Stimulated activated naive CD8-positive, alpha-beta T cell treated with anti-CD3 and anti-CD28 coated beads, Interleukin-15, amount 100 ng/mL, for 72 hours (primary cell): ENCODE measurements around the gene IGFLR1.

ENCODE experiments used
- ATAC-seq: fragments of 150-1000 bp; cut with Tn5 transposase; 2 replicates; pipeline ENCODE4 v1.10.0; 2021; ENCODE audit warnings: mild to moderate bottlenecking, moderate library complexity
- DNase-seq, 2 donors: peaks; one replicate each; pipeline ENCODE4 v3.0.0; 2021 to 2022
- H3K27ac Mint-ChIP-seq, 2 donors: one replicate each; pipeline ENCODE4 v1.8.0; 2022; ENCODE audit warnings: mild to moderate bottlenecking in 2 of 2, mixed read lengths in 2 of 2, moderate library complexity in 2 of 2
- H3K27me3 Mint-ChIP-seq: one replicate; pipeline ENCODE4 v1.8.0; 2022; ENCODE audit warnings: mixed read lengths
- H3K4me1 Mint-ChIP-seq: one replicate; pipeline ENCODE4 v1.8.0; 2022; ENCODE audit warnings: mild to moderate bottlenecking, mixed read lengths
- H3K4me3 Mint-ChIP-seq, 2 donors: one replicate each; pipeline ENCODE4 v1.8.0; 2022; ENCODE audit warnings: mild to moderate bottlenecking in 2 of 2, mixed read lengths in 2 of 2, moderate library complexity in 1 of 2
- H3K9me3 Mint-ChIP-seq, 2 donors: one replicate each; pipeline ENCODE4 v1.8.0; 2022; ENCODE audit warnings: mixed read lengths in 2 of 2

Gene IGFLR1

DNA sequence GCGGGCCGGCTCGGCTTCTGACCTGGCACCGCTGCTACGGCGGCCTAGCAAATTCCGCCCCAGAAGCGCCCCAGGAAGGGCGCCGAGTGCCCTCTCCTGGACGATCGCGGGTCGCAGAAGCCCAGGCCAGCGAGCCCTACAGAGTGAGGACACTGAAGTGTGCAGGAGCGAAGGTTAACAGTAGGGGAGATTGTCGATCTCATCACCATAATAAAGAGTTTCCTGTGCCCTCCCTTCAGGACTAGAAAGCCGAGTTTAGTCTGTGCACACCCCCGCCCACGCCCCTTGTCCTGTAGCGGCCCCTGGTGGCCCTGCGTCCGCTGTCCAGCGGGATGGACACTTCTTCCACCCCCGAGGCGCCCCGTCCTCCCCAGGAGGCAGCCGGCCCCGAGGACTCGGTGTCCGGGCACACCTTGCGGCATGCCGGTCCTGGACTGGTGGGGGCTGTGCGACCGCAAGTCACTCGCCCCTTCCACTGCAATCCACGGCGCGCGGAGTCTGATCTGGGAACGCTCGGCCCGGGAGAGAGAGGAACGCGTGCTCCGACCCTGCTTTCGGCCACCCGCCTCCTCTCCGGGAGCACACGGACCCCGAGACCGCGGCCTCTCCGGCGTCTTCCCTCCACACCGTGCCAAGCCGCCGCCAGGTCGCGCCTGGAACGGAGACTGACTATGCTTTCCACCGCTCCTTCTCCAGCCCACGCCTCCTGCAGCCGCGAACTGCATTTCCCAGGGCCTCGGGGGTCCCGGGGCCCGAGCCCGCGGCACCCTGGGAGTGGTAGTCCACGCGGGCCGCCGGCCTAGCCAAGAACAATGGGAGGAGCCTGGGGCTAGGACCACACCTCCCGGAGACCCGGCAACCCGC lies 25.2 kb downstream of the IGFLR1 start:
- H3K4me3 Mint-ChIP-seq: peak overlapping the region; percentile 88 to 93
- H3K27ac Mint-ChIP-seq: peak overlapping the region; percentile 94 to 95
- no peaks in the 10 kb centered on the region for H3K27me3 Mint-ChIP-seq
- H3K4me1 Mint-ChIP-seq: peaks cover 59% of the 10 kb centered on the region
- ATAC-seq (peak; percentile 68), DNase-seq (peak; percentile 98)
- no peaks in the 10 kb centered on the region for H3K9me3 Mint-ChIP-seq

DNA sequence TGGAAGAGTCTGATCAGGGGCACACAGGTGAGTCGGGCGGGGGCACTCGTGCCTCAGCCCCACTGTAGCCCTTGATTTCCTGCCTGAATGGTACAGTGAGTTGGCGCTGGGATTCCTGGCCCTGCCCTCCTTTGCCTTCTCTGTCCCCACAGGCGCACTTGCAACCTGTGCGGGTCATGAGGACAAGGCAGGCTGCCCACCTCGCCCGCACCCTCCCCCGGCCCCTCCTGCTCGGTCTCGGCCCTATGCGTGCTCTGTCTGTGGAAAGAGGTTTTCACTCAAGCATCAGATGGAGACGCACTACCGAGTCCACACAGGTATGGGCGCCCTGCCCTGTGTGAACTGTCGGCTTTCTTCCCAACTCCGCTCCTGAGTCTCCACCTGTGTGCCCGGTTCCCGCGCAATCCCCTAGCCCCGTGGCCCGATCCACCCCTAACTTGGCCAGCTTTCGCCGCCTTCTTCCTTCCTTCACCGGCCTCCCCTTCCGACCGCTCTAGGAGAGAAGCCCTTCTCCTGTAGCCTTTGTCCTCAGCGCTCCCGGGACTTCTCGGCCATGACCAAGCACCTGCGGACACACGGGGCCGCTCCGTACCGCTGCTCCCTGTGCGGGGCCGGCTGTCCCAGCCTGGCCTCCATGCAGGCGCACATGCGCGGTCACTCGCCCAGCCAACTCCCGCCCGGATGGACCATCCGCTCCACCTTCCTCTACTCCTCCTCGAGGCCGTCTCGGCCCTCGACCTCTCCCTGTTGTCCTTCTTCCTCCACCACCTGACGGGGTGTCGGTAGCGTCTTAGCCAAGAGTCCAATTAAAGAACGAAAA lies 26.1 kb downstream of the IGFLR1 start:
- H3K4me3 Mint-ChIP-seq: peak overlapping the region; percentile 88 to 93
- DNase-seq (peak; percentile 25 to 53), ATAC-seq (no peak)
- H3K9me3 Mint-ChIP-seq: no peaks in the 10 kb centered on the region
- H3K4me1 Mint-ChIP-seq: peaks cover 59% of the 10 kb centered on the region
- peak overlapping the region; percentile 94 to 95 for H3K27ac Mint-ChIP-seq
- no peaks in the 10 kb centered on the region for H3K27me3 Mint-ChIP-seq

DNA sequence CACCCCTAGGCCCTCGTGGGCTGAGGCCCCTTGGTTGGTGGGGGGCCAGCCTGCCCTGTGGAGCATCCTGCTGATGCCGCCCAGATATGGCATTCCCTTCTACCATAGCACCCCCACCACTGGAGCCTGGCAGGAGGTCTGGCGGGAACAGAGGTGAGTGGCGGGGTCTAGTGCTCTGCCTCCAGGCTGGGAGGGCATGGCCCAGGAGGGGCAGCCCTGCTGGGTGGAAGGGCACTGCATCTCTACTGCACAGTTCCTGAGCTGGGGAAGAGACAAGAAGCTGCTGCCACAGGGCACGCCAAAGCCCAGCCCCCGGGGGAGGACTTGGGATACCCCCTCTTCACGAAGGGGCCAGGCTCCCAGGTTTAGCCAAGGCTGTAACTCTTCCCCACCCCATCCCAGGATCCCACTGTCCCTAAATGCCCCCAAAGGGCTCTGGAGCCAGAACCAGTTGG lies 26.9 kb downstream of the IGFLR1 start:
- Mint-ChIP-seq H3K27ac (peak overlapping the region; percentile 94 to 95), H3K4me3 (peak overlapping the region; percentile 88 to 93), H3K27me3 (no peaks in the 10 kb centered on the region), H3K4me1 (peaks cover 59% of the 10 kb centered on the region), H3K9me3 (no peaks in the 10 kb centered on the region)
- DNase-seq: peak in 1 of 2 donors; percentile 36
- no peak for ATAC-seq

DNA sequence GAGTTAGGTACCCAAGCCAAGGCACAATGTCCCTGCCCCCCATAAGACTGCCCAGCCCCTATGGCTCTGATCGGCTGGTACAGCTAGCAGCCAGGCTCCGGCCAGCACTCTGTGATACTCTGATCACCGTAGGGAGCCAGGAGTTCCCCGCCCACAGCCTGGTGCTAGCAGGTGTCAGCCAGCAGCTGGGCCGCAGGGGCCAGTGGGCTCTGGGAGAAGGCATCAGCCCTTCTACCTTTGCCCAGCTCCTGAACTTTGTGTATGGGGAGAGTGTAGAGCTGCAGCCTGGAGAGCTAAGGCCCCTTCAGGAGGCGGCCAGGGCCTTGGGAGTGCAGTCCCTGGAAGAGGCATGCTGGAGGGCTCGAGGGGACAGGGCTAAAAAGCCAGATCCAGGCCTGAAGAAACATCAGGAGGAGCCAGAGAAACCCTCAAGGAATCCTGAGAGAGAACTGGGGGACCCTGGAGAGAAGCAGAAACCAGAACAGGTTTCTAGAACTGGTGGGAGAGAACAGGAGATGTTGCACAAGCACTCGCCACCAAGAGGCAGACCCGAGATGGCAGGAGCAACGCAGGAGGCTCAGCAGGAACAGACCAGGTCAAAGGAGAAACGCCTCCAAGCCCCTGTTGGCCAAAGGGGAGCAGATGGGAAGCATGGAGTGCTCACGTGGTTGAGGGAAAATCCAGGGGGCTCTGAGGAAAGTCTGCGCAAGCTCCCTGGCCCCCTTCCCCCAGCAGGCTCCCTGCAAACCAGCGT lies 27.5 kb downstream of the IGFLR1 start:
- Mint-ChIP-seq H3K27me3 (no peaks in the 10 kb centered on the region), H3K27ac (peak overlapping the region; percentile 98 to 99), H3K4me3 (peak overlapping the region; percentile 88 to 93), H3K4me1 (peaks cover 60% of the 10 kb centered on the region), H3K9me3 (no peaks in the 10 kb centered on the region)
- no peak for ATAC-seq
- peak in 1 of 2 donors; percentile 57 for DNase-seq

DNA sequence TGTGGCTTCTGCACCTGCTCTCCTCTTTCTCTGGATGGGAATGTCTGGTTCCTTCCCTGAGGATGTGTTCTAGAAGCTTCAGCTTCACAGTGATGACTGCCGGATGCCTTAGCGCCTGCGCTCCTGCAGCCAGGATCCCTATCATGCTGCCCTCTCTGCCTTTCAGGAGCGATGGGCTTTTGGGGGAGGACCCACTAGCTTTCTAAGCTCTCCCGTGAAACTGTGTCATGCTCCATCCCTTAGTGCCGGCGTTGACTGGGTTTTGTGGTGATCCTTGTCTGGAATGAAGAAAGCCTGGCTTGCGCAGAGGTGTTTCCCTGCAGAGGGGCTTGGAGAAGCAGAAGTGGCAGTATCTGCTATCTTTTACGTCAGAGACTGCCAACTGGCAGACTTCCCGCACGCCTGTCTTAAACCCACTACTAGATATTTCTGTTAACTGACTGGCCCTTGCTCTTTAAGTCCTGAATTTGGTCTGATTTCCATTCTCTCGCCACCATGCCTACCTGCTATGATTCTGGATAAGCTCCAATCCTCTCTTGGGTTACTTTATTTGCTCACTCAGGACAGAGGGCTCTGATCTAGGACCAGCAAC lies 28.3 kb downstream of the IGFLR1 start:
- Mint-ChIP-seq H3K9me3 (no peaks in the 10 kb centered on the region), H3K27ac (peak overlapping the region; percentile 98 to 99), H3K4me1 (peaks cover 60% of the 10 kb centered on the region), H3K27me3 (no peaks in the 10 kb centered on the region), H3K4me3 (peak overlapping the region; percentile 88 to 93)
- DNase-seq: no peak
- no peak for ATAC-seq

DNA sequence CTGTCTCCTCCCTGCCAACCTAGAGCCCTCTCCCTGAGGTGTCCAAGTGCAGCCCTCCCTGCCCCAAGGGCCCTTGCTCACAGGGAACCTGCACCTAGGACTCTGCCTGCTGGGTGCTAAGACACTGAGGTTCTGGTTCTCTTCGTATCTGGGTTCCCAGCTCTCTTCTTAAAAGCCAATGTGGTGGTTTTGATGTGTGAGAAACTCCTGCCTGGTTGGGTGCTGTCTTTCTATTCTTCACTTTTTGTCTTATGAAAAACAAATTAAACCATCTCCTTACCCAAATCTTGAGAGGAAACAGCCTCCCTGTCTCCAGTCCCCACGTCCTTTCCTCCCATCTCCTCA lies 28.8 kb downstream of the IGFLR1 start:
- H3K4me1 Mint-ChIP-seq: peaks cover 62% of the 10 kb centered on the region
- H3K4me3 Mint-ChIP-seq: peak overlapping the region; percentile 88 to 93
- no peaks in the 10 kb centered on the region for H3K27me3 Mint-ChIP-seq
- peak overlapping the region; percentile 98 to 99 for H3K27ac Mint-ChIP-seq
- DNase-seq (no peak), ATAC-seq (no peak)
- no peaks in the 10 kb centered on the region for H3K9me3 Mint-ChIP-seq

DNA sequence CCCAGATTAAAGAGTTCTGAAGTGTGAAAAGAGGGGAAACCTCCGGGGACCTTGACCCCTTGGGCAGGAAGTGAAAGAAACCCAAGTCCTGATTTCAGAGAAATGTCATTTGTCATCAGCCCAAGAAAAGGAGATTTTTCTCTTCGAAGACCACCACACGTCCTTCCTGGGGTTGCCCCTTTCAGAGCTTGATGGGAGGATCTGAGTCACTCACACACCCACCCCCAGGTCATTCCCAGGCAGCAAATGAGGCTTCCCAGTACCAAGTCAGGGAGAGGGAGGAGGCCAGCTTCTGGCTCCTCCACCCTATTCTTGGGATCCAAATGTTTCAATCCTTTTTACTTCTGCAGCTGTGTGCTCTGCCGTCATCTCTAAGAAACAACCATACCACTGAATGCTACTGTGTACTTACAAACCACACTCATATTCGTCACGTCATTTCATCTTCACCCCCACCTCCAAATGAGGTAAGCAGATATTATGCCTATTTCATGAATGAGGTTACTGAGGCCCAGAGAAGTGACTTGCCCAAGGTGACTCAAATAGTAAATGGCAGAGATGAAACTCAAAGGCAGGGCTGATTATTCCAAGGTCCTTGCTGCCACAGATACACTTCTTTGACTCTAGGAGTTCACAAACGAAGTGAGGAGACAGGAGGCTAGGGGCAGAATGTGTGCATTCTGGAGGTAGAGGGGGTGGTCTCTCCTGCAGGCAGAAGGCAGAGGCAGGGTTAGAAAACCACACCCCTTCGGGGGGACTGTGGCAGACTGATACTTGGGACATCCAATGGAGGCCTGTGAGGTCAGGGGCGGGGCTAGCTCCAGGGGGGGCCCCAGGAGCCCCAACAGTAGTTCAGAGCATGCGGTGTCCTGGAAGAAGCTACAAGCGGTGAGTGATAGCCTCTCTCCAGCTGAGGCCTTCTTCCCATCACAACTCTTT lies 29.4 kb downstream of the IGFLR1 start:
- ATAC-seq (peak; percentile 54), DNase-seq (peak; percentile 82 to 92)
- Mint-ChIP-seq H3K4me1 (peaks cover 66% of the 10 kb centered on the region), H3K27ac (peak overlapping the region; percentile 98 to 99), H3K9me3 (no peaks in the 10 kb centered on the region), H3K4me3 (peak overlapping the region; percentile 88 to 93), H3K27me3 (no peaks in the 10 kb centered on the region)

DNA sequence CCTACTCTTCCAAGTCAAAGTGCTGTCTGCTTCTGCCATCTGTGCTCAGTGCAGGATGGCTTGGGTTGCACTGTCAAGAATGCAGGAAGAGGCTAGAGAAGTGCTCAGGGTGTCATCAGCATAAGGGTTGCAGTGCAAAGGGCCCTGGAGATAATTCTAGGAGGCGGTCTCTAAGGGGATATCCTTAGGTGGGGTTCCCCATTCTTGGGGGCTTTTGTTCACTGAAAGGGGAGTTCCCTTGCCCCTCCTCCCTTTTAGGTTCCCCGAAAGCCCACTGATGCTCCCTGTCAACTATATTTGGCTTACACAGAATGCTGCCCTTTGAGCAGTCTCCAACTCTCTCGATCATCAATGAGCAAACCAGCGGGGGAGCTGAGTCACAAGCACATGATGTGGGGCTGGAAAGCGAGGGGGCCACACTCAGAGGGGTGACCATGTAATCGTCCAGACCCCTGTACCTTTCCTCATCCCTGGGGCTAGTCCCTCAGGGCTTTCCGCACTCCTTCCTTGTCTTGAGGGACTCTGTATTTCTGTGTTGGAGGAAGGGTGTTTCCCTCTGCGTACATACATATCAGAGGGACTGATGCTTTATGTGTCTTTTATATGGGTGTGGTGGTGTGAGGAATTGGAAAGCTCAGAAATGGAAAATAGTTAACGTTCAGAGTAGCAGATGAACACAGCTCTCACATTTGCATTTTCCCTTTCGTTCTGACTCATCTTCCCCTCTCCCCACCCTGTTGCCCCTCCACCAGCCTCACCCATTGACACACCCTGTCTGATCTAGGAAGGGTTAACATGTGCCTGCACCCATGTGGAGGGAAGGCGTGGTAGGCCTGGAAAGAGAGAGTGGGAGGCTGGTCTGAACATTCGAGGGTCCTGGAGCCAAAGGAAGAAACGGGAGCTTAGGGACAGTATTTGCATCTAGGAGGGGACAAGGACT lies 31.2 kb downstream of the IGFLR1 start:
- Mint-ChIP-seq H3K9me3 (no peaks in the 10 kb centered on the region), H3K27ac (peak overlapping the region; percentile 98 to 99), H3K4me3 (peak overlapping the region; percentile 70 to 75), H3K4me1 (peaks cover 66% of the 10 kb centered on the region), H3K27me3 (no peaks in the 10 kb centered on the region)
- DNase-seq (peak; percentile 84 to 91), ATAC-seq (peak; percentile 71)

DNA sequence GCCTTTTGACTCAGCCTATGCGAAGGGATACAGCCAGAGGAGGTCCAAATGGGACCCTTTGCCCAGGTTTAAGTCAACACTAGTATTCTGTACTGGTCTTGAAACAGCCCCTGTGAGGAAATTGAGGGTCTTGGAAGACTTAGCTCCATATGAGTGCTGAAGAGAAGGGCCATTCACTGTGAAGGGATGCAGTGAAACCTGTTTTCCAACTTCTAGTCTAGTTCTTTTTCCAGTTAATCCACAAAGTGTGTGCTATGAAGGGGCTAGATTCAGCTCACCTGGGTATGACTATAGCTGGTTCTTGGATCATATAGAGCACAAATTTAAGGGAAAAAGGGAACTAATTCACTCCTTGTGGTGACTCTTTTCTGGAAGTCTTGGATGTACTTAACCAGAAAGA lies 33.9 kb downstream of the IGFLR1 start:
- Mint-ChIP-seq H3K27ac (no peak overlapping the region), H3K4me1 (peaks cover 57% of the 10 kb centered on the region), H3K4me3 (no peak overlapping the region), H3K27me3 (peaks cover 6% of the 10 kb centered on the region), H3K9me3 (no peaks in the 10 kb centered on the region)
- ATAC-seq (no peak), DNase-seq (no peak)

DNA sequence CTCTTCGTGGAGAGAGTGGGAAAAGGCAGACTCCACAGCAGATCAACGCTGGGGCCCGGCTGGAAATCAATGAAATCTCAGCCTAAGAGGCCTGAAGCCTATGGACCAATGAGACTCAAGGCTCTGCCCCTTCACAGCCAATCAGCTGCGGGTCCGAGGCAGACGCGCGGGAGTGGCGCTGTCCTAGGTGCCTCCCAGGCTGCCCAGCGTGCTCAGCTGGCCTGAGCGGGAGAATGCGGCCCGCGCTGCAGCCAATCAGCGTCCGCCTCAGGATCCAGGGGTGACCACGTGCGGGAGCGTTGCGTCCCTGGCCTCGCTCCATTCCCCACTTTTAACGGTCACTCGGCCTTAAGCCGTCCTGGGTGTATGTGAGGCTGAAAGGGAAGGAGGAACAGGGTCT lies 38.0 kb downstream of the IGFLR1 start, which contains the start of gene ZBTB32:
TSS of gene ZBTB32 (plus strand) at position 341 of the 400 bp plus-strand sequence. CDS start 10,069 bp downstream, outside the sequence.
- peaks cover 0 to 3% of the 10 kb centered on the region in 2 donors for H3K9me3 Mint-ChIP-seq
- DNase-seq (no peak), ATAC-seq (no peak)
- H3K4me1 Mint-ChIP-seq: peaks cover 43% of the 10 kb centered on the region
- peaks cover 6% of the 10 kb centered on the region for H3K27me3 Mint-ChIP-seq
- no peak within 1 kb of the TSS for H3K27ac Mint-ChIP-seq
- H3K4me3 Mint-ChIP-seq: no peak within 1 kb of the TSS

DNA sequence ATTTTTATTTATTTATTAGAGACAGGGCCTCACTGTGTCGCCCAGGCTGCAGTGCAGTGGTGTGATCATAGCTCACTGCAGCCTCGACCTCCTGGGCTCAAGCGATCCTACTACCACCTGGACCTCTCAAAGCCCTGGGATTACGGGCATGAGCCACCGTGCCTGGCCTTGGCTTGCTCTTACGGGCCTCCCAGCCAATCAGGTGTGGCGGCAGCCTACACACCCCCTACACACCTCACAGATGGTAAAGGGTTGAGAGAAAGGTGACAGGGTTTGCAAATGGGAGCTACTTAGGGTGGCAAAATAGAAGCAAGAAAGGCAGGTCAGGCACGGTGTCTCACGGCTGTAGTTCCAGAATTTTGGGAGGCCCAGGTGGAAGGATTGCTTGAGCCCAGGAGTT lies 38.9 kb downstream of the IGFLR1 start:
- peaks cover 6% of the 10 kb centered on the region for H3K27me3 Mint-ChIP-seq

DNA sequence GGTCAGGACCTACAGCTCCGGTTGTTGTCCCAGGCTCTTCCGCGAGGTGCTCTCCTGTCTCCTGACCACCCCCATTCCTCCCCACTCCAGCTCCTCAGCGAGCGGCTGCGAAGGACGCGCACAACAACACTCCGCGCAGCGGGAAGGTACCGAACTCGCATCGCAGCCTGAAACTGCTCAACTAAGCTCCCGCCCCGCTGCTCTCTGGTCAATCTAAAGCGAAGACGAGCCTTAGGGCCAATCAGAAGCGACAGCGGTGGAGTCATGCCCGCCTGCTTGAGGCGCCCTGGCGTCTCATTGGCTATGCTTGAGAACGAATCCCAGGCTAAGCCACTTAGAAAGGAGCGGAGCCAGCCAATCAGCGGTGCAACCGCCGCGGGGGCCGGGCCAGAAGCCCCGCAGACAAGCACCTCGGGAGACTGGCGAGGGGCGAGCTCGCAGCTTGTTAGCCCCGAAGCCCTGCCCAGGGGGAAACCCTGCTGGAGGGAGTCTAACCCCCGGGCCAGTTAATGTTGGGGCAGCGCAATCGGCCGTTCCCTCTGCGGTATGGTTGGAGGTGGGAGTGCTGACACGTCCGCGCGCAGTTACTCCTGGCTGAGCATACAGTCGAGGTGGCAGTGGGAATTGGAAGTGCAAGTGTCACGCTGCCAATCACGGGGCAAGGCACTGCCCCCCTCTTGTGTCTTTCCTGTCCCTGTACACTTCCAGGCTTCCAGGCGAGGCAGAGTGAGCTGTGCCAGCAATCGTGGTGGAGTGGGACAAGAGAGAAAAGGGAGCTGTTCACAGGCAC lies 39.8 kb downstream of the IGFLR1 start:
- peak overlapping the region; percentile 89 to 100 for H3K4me3 Mint-ChIP-seq
- peaks cover 48% of the 10 kb centered on the region for H3K4me1 Mint-ChIP-seq
- DNase-seq: peak; percentile 90 to 96
- H3K27me3 Mint-ChIP-seq: peaks cover 6% of the 10 kb centered on the region
- peaks cover 0 to 3% of the 10 kb centered on the region in 2 donors for H3K9me3 Mint-ChIP-seq
- peak overlapping the region; percentile 94 to 97 for H3K27ac Mint-ChIP-seq
- peak; percentile 99 for ATAC-seq

More for the DNA sequence above, 38.9 kb downstream of the IGFLR1 start:
- peaks cover 42% of the 10 kb centered on the region for H3K4me1 Mint-ChIP-seq
- H3K9me3 Mint-ChIP-seq: peaks cover 0 to 3% of the 10 kb centered on the region in 2 donors
- no peak overlapping the region for H3K27ac Mint-ChIP-seq
- DNase-seq (no peak), ATAC-seq (no peak)
- H3K4me3 Mint-ChIP-seq: peak overlapping the region in 1 of 2 donors; percentile 100
